HG03039 (cell line): ENCODE measurements around the gene C1RL.
"Not testable (repeated sequence)": the region's sequence is repeated elsewhere in the genome, so short reads cannot be mapped to it uniquely, and the experiment has no call there.

Source experiments
- ATAC-seq: cut with Tn5 transposase; IDR thresholded peaks from one replicate; pipeline ENCODE4 v1.9.1; 2021; ENCODE audit warnings: mild to moderate bottlenecking, moderate library complexity; ENCODE audit not compliant: unreplicated experiment

C1RL gene

GRCh38 chr12:7067096-7067495, 41.9 kb downstream of the C1RL start:
- ATAC-seq: no peak

- ATAC-seq: no peak
These were observed 42.4 kb downstream of the C1RL start for GRCh38 chr12:7066596-7066995.

GRCh38 chr12:7065073-7065623, 43.9 kb downstream of the C1RL start:
- ATAC-seq: no peak

GRCh38 chr12:7064516-7064915, 44.5 kb downstream of the C1RL start:
- no peak for ATAC-seq

GRCh38 chr12:7061596-7061995, 47.4 kb downstream of the C1RL start:
- no peak for ATAC-seq

- no peak for ATAC-seq
These were observed 47.9 kb downstream of the C1RL start for GRCh38 chr12:7061138-7061537.

- ATAC-seq: no peak
These were observed 48.6 kb downstream of the C1RL start, which contains the start of gene C1S for GRCh38 chr12:7060353-7060954. Gene C1S (plus strand): TSS chr12:7060718. CDS start chr12:7061913, 1,195 bp downstream.

- no peak for ATAC-seq
These were observed 49.2 kb downstream of the C1RL start for GRCh38 chr12:7059780-7060179.

GRCh38 chr12:7058850-7059395, 50.1 kb downstream of the C1RL start:
- no peak for ATAC-seq

- no peak for ATAC-seq
These were observed 50.7 kb downstream of the C1RL start for GRCh38 chr12:7058163-7058845.

- ATAC-seq: not testable (repeated sequence)
These were observed 53.3 kb downstream of the C1RL start for GRCh38 chr12:7055736-7056135.

GRCh38 chr12:7054925-7055324, 54.1 kb downstream of the C1RL start:
- no peak for ATAC-seq

- not testable (repeated sequence) for ATAC-seq
These were observed 59.0 kb downstream of the C1RL start for GRCh38 chr12:7049973-7050372.

- ATAC-seq: not testable (repeated sequence)
These were observed 59.5 kb downstream of the C1RL start for GRCh38 chr12:7049445-7049951.

- no peak for ATAC-seq
These were observed 61.7 kb downstream of the C1RL start for GRCh38 chr12:7047306-7047705.

- no peak for ATAC-seq
These were observed 62.5 kb downstream of the C1RL start for GRCh38 chr12:7046383-7047105.

- no peak for ATAC-seq
These were observed 63.1 kb downstream of the C1RL start for GRCh38 chr12:7045913-7046312.
